DMS114 treated with DMSO at 0.1 percent for 48 hours (cell line): Measurements from ENCODE around the gene LRRC7.

Source experiments
- DNase-seq: peaks from one replicate; lab custom pipeline; 2025; ENCODE audit not compliant: unreplicated experiment; lab: John Stamatoyannopoulos, UW

Gene LRRC7

DNA sequence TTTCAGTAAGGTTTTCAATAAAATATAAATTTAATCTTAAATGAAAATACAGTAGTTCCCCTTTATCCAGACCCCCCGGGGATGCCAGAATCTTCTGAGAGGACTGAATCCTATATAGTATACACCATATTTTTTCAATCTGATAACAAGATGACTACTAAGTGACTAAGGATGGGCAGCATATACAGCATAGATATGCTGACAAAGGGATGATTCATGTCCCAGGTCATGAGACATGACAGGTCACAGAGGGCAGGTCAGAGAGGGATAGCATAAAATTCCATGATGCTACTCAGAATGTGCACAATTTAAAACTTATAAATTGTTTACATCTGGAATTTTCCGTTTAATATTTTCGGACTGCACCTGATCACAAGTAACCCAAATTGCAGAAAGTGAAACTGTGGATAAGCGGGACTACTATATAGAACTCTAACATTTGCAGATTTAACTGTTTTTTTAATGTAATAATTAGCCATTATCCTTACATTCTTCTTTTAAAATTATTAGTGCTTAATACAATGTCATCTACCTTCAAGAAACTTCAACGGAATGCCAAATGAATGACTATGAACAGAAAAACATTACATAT, 588.9 kb downstream of the LRRC7 start:
- DNase-seq, result no peak

- no peak for DNase-seq
These were observed 596.6 kb downstream of the LRRC7 start for GRCh38 chr1:70164350-70164749.

DNA sequence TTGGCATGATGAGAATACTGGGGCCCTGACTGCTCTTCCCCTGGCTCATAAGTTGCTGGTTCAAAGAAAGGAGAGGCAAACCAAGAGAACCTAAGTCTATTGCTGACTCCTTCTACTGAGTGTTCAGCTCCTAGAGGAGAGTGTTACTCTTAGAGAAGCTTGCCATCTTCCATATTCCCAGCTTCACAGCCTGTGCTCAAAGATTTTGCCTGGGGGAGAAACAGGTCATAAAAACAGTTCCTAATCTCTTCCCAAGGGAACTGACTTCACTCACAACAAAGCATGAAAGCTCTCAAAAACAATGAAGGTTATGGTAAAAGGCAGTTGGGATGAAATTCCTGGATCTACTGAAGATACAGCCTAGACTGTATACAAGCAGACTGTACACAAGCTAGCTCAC, 600.6 kb downstream of the LRRC7 start:
- no peak for DNase-seq

- no peak for DNase-seq
These were observed 601.5 kb downstream of the LRRC7 start for GRCh38 chr1:70169018-70169839.

- no peak for DNase-seq
These were observed 603.8 kb downstream of the LRRC7 start for GRCh38 chr1:70171512-70171911.
